ENCODE measurements around the gene SAP30BP. TPM values are rescaled to one million over a fixed set of nuclear protein-coding genes. Genes with fewer than 3 reads are reported as not detected.
A peak's percentile ranks its signal among the peaks of the same experiment; 100 is the strongest.

Gene SAP30BP
- total and polyA plus RNA-seq, 2 of the 13 experiments (the other 11 are each of a cell fraction or from before 2014, with no cell fraction given), result 67.7 to 99.4 TPM

GRCh38 chr17:75749545-75750389 is 82.6 kb downstream of the SAP30BP start (continued):
- TF ChIP-seq ZBTB4 (CRISPR knock-in tag; IDR thresholded peaks at IDR 0.05; ENCODE audit: borderline replicate concordance), result no peak
- no peak for TF ChIP-seq CBFB (CRISPR knock-in tag; IDR thresholded peaks at IDR 0.05)
- no peak for TF ChIP-seq IRX3 (CRISPR knock-in tag; IDR thresholded peaks at IDR 0.05; ENCODE audit: borderline replicate concordance, low read depth)
- no peak for TF ChIP-seq RARG (CRISPR knock-in tag; IDR thresholded peaks at IDR 0.05; ENCODE audit: low read depth)
- no peak for TF ChIP-seq MTA3 (CRISPR knock-in tag; IDR thresholded peaks at IDR 0.05)
- no peak for TF ChIP-seq ZBTB42 (CRISPR knock-in tag; IDR thresholded peaks at IDR 0.05)
- TF ChIP-seq ZNF784 (CRISPR knock-in tag; IDR thresholded peaks at IDR 0.05; ENCODE audit: borderline replicate concordance), result 0 out of 2 replicates have a peak, but pooled peaks have one; percentile 58
- TF ChIP-seq FUBP1 (CRISPR knock-in tag; IDR thresholded peaks at IDR 0.05; ENCODE audit: borderline replicate concordance), result no peak
- TF ChIP-seq REST (IDR thresholded peaks at IDR 0.05; ENCODE audit: borderline replicate concordance in 1 of 2, low read depth in 1 of 2, low read length in 2 of 2), result no peak
- TF ChIP-seq SSRP1 (CRISPR knock-in tag; IDR thresholded peaks at IDR 0.05), result no peak
- TF ChIP-seq ZNF34 (CRISPR knock-in tag; IDR thresholded peaks at IDR 0.05; ENCODE audit: borderline replicate concordance), result no peak
- TF ChIP-seq ZNF264 (CRISPR knock-in tag; IDR thresholded peaks at IDR 0.05), result no peak
- TF ChIP-seq ELF4 (CRISPR knock-in tag; IDR thresholded peaks at IDR 0.05; ENCODE audit: borderline replicate concordance), result no peak
- TF ChIP-seq ZNF451 (CRISPR knock-in tag; IDR thresholded peaks at IDR 0.05), result no peak
- no peak for TF ChIP-seq ZNF558 (CRISPR knock-in tag; IDR thresholded peaks at IDR 0.05; ENCODE audit: borderline replicate concordance)
- no peak for TF ChIP-seq ZKSCAN5 (CRISPR knock-in tag; IDR thresholded peaks at IDR 0.05)
- TF ChIP-seq ZNF577 (CRISPR knock-in tag; IDR thresholded peaks at IDR 0.05; ENCODE audit: borderline replicate concordance, low read depth), result no peak
